ENCODE results near the gene PIK3R1.

The PIK3R1 gene

GRCh38 chr5:68215208-68215897, at the start of gene PIK3R1:
Gene PIK3R1, plus strand, starts transcription at chr5:68215756. Its CDS starts 10,920 bp downstream, at chr5:68226676.
- DNase-seq = peak; percentile 92 to 94

DNA sequence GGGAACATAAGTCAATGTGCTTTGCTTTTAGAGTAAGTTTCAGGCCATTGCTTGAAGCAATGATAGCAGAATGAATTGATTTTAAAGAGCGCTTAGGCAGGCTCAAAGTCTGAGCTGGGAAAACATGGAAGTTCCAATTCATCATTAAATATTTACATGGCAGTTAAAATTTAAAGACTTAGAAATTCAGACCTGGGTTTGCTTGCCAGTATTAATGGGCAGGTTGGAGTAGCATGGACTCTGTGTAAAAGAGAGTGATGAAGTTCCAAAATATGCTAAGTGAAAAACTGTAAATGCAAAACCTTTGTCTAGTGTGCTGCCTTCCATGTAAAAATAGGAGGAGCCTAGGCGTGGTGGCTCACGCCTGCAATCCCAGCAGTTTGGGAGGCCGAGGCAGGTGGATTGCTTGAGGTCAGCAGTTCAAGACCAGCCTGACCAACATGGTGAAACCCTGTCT, 48.3 kb upstream of the PIK3R1 start:
- DNase-seq = no peak

DNA sequence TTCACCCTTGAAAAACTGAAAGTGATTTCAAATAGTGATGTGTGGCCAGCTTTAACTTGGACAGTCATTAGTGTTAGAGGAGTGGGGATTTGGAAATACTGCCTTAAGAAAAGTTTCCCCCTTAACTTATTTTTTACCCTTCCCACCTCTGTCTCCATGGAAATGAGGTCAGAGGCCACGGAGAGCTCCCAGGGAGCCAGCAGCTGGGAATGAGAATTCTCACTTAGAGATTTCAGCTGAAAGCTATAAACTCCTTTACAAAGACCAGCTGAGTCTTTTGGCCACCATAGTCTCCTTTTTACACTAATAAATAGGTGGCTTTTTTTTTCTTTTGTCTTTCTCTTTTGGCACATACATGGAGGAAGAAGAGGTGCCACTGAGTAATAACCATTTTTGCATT, 45.7 kb upstream of the PIK3R1 start:
- no peak for DNase-seq

DNA sequence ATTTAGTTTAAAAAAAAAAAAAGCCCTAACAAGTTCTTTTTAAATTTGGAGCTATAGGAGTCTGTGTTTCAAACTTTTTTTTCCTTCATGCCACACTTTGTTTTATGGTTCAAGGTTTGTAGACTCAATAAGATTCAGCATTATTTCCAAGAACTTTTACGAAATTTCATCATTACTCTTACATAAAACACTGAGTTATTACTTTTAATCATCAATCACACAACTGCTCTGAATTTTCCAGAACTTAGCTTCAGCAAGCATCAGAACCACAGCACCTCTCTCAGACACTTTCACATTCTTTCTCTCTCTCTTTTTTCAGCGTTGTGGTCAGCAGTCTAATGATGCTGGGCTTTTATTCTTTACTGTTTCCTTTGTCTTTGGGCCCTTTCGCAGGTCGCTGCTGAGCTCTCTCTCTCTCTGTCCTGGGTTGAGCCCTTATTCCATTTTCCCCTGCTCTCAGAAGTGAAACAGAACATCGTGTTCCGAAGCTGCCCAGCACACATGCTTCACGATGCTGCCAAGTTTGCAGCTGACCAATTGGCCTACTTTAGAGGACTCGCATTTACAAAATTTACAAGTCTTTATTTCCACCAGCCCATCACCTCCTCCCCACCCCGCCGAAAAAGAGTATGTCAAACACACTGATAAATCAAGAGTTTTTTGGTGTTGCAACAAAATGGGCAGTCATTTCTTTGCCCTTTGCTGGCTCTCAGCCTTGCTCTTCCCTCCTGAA, 44.6 kb upstream of the PIK3R1 start:
- no peak for DNase-seq

GRCh38 chr5:68172314-68172713, 43.2 kb upstream of the PIK3R1 start:
- DNase-seq = no peak

GRCh38 chr5:68173007-68173406, 42.5 kb upstream of the PIK3R1 start:
- DNase-seq = no peak

GRCh38 chr5:68176253-68176652, 39.3 kb upstream of the PIK3R1 start:
- no peak for DNase-seq

GRCh38 chr5:68176802-68177479, 38.6 kb upstream of the PIK3R1 start:
- DNase-seq = no peak

DNA sequence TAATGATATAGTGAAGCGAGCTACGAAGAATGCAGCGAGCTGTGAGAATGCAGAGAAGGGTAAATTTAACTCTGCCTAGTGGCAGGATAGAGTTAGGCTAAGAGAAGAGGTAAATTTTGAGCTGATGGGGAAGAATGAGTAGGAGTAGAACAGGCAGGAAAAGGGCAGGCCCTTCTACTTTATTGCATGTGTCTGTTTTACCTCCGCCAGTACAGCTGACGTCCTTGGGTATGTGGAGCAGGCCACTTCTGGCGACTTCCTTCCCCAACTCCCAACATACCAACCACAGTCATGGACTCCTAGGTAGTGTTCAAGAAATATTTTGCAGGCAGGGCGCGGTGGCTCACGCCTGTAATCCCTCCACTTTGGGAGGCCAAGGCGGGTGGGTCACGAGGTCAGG, 37.9 kb upstream of the PIK3R1 start:
- DNase-seq = no peak

- no peak for DNase-seq
Measured at GRCh38 chr5:68178579-68178978, 37.0 kb upstream of the PIK3R1 start.

- no peak for DNase-seq
Measured at GRCh38 chr5:68180121-68181038, 35.2 kb upstream of the PIK3R1 start.

DNA sequence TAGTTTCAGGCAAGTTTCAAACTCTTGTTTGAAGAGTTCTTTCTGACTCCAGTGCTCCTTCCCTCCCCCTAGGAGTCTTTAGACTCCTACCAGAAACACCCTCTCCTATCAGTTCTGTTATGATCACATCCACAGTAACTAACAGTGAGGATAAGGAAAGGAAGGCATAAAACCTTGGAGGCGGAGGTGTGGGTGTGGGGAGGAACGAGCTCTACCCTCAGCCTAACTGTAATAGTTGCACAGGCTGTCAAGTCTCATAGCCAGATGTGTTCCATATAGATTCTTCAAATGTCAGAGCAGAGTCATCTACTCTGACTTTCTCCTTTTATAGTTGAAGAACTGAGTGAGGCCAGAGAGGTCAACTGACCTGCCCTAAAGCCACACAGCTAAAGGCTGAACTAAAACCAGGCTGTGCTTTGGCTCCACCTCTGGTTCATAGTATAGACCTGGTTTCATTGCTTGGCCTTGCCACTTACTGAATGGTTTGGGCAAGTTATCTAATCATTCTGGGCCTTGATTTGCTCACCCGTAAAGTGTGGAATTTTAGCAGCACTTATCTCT, 34.4 kb upstream of the PIK3R1 start:
- DNase-seq = no peak

- no peak for DNase-seq
Measured at GRCh38 chr5:68182094-68182493, 33.5 kb upstream of the PIK3R1 start.

DNA sequence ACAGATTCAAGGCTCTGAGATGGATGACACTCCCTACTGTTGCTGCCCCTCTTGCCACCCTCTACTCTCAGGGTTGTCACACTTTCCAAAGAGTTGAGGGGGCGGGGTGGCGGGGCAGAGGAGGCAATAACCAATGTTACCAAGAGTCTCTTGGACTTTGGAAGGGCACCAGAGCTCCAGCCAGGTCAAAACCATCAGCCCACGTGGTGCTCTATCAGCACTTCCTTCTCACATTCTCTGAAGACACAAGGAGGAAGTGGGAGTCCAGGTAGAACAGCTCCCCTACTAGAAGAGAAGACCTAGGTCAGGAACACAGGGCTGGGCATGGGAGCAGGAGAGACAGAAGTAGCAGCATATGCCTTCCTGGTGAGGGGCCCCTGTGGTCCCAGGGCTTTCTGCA, 33.0 kb upstream of the PIK3R1 start:
- no peak for DNase-seq

DNA sequence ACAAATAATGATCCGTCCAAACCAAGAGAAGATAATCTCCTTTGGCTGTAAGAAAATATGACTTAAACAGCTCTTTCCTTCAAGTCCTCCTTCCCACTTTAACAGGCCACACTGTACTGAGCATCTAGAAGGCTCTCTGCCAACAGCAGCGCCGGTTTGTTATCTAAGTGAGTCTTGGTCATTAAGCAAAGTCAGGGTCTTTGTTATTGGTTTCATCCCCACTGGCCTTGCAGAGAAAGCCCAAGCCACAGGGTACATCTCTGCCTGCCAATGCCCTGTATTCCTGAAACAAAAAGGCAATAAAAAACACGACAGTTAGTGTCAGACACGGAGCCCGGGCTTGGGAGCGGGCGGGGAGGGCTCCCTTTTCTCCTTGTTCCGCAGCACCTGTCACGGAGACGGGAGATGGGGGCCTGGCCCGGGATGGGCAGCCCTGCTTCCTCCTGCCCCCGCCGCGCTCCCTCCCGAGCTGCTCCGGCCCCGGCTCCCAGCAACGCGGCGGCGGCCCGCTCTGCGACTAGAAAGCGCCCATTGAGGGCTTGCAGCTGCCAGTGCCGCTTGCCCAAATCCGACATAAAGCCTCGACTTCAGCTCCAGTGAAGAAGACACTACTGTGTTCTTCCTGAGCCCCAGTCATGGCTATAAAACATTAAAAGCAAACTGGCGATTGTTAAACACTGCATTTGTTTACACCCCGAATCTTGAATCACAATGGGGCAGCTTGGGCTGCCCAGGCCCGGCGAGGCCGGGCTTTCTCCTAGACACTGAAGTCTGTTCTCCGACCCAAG, 28.1 kb upstream of the PIK3R1 start:
- no peak for DNase-seq

DNA sequence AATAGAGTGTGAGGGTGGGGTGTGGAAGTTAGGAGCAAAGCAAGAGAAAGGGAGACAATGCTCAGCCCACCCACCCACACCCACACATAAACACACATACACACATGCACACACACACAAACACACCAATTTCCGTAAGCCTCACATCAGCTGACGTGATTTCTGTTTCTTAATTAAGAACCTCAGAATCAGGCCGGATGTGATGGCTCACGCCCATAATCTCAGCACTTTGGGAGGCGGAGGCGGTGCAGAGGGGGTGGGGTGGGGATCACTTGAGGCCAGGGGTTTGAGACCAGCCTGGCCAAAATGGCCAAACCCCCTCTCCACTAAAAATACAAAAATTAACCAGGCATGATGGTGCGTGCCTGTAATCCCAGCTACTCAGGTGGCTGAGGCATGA, 26.4 kb upstream of the PIK3R1 start:
- peak in 1 of 2 donors; percentile 22 for DNase-seq

DNA sequence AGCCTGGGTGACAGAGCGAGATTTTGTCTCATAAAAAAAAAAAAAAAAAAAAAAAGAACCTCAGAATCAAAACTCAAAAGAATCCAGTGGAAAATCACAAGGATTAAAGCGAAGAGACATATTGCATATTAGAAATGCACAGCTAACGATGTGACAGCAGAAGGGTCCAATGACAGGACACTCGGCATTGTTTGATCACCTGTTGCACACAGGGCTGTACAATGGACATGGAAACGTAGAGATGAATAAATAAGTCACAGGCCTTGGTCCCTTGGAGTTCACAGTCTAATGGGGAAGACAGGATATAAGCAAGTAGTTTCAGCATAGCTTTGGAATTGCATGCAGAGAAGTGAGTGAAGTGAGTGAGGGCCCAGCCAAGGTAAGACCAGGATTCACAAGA, 25.9 kb upstream of the PIK3R1 start:
- DNase-seq = no peak

DNA sequence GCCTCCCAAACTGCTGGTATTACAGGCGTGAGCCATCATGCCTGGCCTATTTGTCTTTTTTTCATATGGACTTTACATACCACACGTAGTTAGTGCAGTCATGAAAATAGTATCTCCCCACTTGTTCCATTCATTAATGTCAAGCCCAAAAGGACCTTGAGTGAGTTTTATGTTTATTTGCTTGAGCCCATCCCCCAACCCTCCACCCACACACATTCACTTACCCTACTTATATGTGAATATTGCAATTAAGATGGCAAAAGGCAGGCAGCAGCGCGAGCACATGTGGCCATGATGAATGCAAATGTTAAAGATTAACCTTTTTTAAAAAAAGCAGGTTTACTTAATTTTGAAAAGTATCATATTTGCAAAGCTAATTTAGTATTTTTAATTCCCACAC, 24.9 kb upstream of the PIK3R1 start:
- no peak for DNase-seq

DNA sequence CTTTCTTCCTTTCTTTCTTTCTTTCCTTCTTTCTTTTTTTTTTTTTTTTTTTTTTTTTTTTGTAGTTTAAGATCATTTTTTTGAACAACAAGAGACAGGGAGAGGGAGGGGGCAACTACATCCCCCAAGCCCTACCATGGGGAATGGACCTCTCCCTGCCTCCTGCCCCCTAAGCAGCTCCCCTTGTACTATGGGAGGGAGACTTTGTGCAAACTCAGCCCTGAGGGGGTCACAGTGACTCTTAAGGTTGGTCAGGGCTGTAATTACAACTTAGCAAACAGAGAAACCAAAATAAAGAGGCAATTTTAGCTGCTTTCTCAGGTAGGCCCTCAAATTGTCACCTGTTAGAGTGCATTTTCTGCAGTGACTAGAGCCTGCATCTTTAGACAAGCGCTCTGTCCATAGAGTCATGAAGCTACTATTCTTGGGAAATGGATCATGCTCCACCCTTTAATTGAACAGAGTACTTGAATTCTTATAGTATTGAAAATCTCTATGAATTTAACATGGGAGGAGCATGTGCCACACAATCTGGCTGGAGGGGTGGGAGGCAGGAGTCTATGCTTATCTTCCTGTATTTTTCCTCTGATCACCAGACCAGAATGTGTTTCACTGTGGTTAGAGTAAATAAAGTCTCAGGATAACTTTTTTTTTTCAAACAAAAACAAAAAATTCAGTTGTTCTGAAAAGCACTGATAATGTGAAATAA, 24.3 kb upstream of the PIK3R1 start:
- DNase-seq = no peak

- no peak for DNase-seq
Measured at GRCh38 chr5:68192679-68193060, 22.9 kb upstream of the PIK3R1 start.

DNA sequence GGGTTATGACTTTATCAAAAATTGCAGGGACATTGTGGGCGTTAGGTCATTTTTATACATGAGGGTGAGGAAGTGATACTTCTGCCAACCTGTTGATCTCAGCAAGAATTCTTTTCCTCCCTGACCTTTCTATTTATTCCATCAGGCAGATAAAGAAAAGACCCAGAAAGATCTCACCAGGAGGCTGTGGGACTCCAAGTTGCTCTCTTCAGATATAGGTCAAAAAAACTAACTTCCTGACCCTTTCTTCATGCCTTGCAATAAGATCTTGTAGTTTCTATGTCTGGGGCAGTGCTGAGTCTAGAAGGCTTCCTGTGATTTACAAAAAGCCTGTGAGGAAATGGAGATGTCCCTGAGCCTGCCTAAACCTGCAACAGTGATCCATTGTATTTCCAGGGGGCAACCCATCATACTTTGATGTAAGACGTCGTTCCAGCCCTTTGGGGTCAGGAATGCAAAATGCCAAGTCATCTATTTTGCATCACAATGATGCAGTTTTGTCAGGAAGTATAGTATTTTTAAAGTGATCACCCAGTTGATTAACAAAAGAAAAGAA, 22.0 kb upstream of the PIK3R1 start:
- DNase-seq = no peak
